AG09309 (cell line): Measurements from ENCODE around the gene SEPHS1.
A peak's percentile ranks its signal among the peaks of the same experiment; 100 is the strongest.

ENCODE experiments used
- DNase-seq: peaks from one replicate; pipeline ENCODE4 v3.0.0-alpha.2; 2010; ENCODE audit warnings: low read depth
- H3K4me3 ChIP-seq: 2 replicates; pipeline ENCODE4 v1.5.1; 2011; ENCODE audit warnings: mild to moderate bottlenecking, low read depth, low read length, moderate library complexity; ENCODE audit not compliant: control insufficient read depth
- TF ChIP-seq, protein P1 (sequence below): IDR thresholded peaks from 2 replicates; pipeline ENCODE4 v1.5.1; 2011; ENCODE audit warnings: mild to moderate bottlenecking, low read depth, low read length, inconsistent platforms; ENCODE audit not compliant: insufficient read depth, control insufficient read depth; ENCODE audit errors: missing control alignments

The SEPHS1 gene

DNA sequence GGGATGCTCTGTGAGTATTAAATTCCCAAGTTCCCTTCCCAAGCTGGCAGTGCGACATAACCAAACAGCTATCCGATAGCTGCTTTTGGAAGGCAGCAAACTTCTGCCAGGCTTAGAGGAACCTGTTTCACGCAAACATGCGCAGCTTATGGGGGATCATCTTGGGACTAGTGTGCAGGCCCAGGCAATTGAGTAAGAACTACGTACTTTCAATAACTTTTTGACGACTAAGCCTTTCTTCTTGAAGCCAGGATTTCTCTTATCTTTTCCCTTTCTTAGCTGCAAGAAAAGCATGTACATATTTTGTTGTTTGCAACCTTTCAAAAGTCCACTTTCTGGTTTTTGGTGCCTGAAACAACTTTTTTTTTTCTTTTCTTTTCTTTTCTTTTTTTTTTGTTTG, 28.7 kb upstream of the SEPHS1 start:
- DNase-seq, result no peak
- H3K4me3 ChIP-seq, result no peak overlapping the region
- TF ChIP-seq, protein P1, sequence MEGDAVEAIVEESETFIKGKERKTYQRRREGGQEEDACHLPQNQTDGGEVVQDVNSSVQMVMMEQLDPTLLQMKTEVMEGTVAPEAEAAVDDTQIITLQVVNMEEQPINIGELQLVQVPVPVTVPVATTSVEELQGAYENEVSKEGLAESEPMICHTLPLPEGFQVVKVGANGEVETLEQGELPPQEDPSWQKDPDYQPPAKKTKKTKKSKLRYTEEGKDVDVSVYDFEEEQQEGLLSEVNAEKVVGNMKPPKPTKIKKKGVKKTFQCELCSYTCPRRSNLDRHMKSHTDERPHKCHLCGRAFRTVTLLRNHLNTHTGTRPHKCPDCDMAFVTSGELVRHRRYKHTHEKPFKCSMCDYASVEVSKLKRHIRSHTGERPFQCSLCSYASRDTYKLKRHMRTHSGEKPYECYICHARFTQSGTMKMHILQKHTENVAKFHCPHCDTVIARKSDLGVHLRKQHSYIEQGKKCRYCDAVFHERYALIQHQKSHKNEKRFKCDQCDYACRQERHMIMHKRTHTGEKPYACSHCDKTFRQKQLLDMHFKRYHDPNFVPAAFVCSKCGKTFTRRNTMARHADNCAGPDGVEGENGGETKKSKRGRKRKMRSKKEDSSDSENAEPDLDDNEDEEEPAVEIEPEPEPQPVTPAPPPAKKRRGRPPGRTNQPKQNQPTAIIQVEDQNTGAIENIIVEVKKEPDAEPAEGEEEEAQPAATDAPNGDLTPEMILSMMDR, result no peak

- no peak overlapping the region for H3K4me3 ChIP-seq
- TF ChIP-seq, protein P1, result no peak
- DNase-seq, result no peak
These were observed 28.2 kb upstream of the SEPHS1 start for GRCh38 chr10:13376297-13376696.

- TF ChIP-seq, protein P1, result no peak
- no peak for DNase-seq
- no peak overlapping the region for H3K4me3 ChIP-seq
These were observed 27.7 kb upstream of the SEPHS1 start for GRCh38 chr10:13375791-13376190.

DNA sequence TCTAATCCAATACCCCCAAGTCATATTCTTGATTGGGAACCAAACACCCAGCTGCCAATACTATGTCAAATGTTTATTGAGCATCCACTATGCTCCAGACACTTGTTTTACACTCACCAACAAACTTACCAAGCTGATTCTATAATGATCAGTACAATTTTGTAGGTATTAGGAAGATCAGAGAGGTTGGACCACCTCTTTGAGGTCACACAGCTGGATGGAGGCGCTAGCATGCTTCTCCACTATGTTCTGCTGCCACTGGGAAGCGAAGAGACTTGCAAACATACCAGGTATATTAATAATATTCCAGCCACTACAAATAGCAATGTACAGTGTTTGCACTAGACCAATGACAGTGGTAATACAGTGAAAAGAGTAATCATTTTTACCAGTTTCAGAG, 25.6 kb upstream of the SEPHS1 start:
- no peak for DNase-seq
- TF ChIP-seq, protein P1, result no peak
- H3K4me3 ChIP-seq, result no peak overlapping the region

- H3K4me3 ChIP-seq, result no peak overlapping the region
- TF ChIP-seq, protein P1, result no peak
- no peak for DNase-seq
These were observed 24.4 kb upstream of the SEPHS1 start for GRCh38 chr10:13372524-13372923.

GRCh38 chr10:13371897-13372470, 23.9 kb upstream of the SEPHS1 start:
- DNase-seq, result peak; percentile 49
- TF ChIP-seq, protein P1, result peak; percentile 96
- H3K4me3 ChIP-seq, result no peak overlapping the region

- TF ChIP-seq, protein P1, result no peak
- no peak overlapping the region for H3K4me3 ChIP-seq
- DNase-seq, result no peak
These were observed 18.8 kb upstream of the SEPHS1 start for GRCh38 chr10:13366891-13367290.
